ENCODE data around the gene C2orf76.
"Not testable (repeated sequence)": the region's sequence is repeated elsewhere in the genome, so short reads cannot be mapped to it uniquely, and the experiment has no call there.

C2orf76 gene

GRCh38 chr2:119366649-119367471, at the start of gene C2orf76, which contains the start of gene DBI:
Gene C2orf76, minus strand, starts transcription at chr2:119366834. Its CDS starts 26,875 bp downstream, at chr2:119339959.
Gene DBI, plus strand, starts transcription at chr2:119366977. Its CDS starts 75 bp downstream, at chr2:119367052.
- DNase-seq, result peak; percentile 94

DNA sequence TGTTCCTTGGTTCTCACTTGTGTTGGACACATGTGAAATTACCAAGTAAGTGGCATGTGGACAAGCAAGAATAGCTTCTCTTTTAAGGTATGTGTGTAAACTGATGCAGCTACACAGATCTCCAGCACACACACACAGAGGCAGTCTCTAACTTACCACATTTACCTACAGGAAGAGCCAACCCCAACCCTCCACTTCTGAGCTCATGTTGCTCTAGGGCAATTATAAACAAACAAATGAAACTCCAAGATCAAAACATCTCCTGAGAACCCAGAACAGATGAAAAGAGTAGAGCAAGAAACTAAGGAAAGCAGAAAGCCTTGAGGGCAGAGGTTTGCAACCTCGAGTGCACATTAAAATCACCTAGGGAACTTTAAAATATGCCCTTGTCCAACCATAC, 49.0 kb upstream of the C2orf76 start:
- DNase-seq, result no peak

- DNase-seq, result no peak
Observed at GRCh38 chr2:119414894-119415293, 48.3 kb upstream of the C2orf76 start.

- DNase-seq, result no peak
Observed at GRCh38 chr2:119409506-119409905, 42.9 kb upstream of the C2orf76 start.

- no peak for DNase-seq
Observed at GRCh38 chr2:119408221-119408619, 41.6 kb upstream of the C2orf76 start.

DNA sequence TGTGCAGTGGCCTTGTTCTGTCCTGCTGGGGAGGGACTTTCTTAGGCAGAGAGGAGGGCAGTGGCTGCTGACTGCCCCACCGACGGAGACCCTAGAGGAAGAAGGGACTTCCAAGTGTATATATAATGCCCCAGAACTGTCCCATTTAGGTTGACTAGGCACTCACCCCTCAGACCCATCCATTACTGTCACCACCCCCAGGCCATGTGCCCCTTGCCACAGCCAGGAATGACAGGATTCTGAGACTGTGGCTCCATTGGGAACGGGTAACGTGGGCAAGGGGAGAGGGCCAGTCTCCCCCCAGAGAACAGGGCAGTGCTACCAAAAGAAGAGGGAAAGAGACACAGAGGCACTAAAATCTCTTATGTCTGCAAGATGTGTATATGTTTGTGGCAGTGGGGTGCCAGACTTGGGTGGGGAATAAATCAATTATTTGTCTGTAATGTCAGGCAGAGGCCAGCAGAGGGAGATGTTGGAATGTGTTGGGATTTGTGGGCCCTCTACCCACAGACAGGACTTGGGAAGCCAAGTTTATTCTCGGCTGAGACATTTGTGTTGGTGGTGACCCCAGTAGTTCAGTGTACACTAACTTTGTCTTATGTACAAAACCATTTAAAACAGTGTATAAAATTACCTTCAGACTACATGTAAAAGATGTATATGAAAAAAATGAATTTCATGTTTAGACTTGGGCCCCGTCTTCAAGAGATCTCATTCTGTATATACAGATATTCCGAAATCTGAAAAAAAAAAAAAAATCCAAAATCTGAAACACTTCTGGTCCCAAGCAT, 41.0 kb upstream of the C2orf76 start:
- DNase-seq, result peak; percentile 47

DNA sequence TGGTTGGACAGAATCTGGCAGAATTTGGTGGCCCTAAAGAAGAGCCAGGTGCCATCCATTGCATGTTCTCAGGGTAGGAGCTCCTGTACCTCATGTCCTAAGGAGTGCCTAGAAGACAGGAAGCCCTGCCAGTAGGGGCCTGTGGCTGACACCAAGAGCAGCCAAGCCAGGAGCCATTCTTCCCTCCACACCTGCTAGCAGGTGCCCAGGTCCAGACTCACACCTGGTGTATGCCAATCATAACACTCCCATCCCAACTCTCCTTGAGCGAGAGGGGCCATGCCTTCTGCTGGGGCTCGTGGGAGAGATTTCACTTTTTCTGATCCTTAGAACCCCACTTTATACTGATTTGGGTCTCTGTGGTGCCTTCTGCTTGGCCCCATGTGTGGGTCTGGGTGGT, 38.5 kb upstream of the C2orf76 start:
- DNase-seq, result no peak

DNA sequence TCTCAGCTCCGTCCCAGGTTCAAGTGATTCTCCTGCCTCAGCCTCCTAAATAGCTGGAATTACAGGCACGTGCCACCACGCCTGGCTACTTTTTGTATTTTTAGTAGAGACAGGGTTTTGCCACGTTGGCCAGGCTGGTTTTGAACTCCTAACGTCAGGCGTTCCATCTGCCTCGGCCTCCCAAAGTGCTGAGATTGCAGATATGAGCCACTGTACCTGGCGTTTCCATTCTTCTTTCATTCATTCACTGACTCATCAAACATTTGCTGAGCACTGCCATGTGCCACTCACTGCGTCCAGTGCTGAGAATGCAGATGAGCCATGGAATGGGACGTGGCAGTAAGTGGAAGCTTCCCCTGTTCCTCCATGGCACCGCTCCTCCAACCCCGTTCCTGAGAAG, 37.0 kb upstream of the C2orf76 start:
- DNase-seq, result not testable (repeated sequence)

GRCh38 chr2:119402645-119403560, 36.3 kb upstream of the C2orf76 start:
- no peak for DNase-seq

DNA sequence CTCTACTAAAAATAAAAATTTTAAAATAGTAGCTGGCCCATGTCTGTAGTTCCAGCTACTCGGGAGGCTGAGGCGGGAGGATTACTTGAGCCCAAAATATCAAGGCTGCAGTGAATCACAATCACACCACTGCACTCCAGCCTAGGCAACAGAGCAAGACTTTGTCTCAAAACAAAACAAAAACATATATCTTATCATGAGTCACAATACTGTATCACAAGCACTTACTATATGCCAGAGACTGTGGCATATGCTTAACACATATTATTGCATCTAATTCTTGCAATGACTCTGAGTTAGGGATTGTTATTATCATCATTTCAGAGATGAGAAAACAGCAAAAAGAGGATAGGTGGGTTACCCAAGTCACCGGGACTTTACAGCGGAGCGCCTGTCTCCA, 35.5 kb upstream of the C2orf76 start:
- no peak for DNase-seq

GRCh38 chr2:119397196-119397595, 30.6 kb upstream of the C2orf76 start:
- DNase-seq, result no peak

GRCh38 chr2:119393971-119394748, 27.5 kb upstream of the C2orf76 start:
- no peak for DNase-seq

DNA sequence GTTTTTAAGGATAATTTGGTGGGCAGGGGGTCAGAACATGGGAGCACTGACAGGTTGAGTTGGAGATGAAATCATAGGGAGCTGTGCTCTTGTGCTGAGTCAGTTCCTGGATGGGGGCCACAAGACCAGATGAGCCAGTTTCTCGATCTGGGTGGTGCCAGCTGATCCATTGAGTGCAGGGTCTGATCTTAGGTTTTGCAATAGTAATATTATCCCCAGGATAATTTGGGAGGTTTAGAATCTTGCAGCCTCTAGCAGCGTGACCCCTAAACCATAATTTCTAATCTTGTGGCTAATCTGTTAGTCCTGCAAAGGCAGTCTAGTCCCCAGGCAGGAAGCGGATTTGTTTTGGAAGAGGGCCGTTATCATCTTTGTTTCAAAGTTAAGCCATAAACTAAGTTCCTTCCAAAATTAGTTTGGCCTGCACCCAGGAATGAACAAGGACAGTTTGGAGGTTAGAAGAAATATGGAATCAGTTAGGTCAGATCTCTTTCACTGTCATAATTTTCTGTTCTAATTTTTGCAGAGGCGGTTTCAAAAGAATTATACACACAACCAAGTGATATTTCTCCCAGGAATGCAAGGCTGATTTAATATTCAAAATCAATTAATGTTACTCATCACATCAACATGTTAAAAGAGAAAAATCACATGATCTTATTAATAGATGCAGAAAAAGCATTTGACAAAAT, 23.1 kb upstream of the C2orf76 start:
- DNase-seq, result no peak

GRCh38 chr2:119387381-119388129, 20.9 kb upstream of the C2orf76 start:
- peak; percentile 61 for DNase-seq

- DNase-seq, result no peak
Observed at GRCh38 chr2:119385466-119385865, 18.8 kb upstream of the C2orf76 start.

- DNase-seq, result no peak
Observed at GRCh38 chr2:119384971-119385370, 18.3 kb upstream of the C2orf76 start.

GRCh38 chr2:119383410-119384140, 16.9 kb upstream of the C2orf76 start:
- no peak for DNase-seq

GRCh38 chr2:119378566-119378965, 11.9 kb upstream of the C2orf76 start:
- DNase-seq, result no peak

GRCh38 chr2:119377993-119378345, 11.3 kb upstream of the C2orf76 start:
- DNase-seq, result no peak

Data from activated CD4-positive, alpha-beta T cell treated with anti-CD3 and anti-CD28 coated beads for 48 hours (primary cell).